A549 (cell line): ENCODE data around the gene USP22.

Source experiments
- CHD2 ChIP-seq: fragments of 150-350 bp; IDR thresholded peaks from 2 replicates; pipeline ENCODE4 v1.6.1; 2014; ENCODE audit warnings: low read length; ENCODE audit not compliant: partially characterized antibody
- EP300 ChIP-seq, 2 experiments: fragments of >200 bp; sonication (Bioruptor Twin); formaldehyde crosslinking; IDR thresholded peaks; 2 replicates in 1 of 2; 3 replicates in 1 of 2; pipeline ENCODE4 v1.6.1; 2016 to 2017
- HDAC2 ChIP-seq: fragments of 200-600 bp; sonication (generic); IDR thresholded peaks from 2 replicates; pipeline ENCODE4 v1.6.1; 2016
- MAFK ChIP-seq: fragments of 450-650 bp; IDR thresholded peaks from 2 replicates; pipeline ENCODE4 v1.6.1; 2014; ENCODE audit not compliant: partially characterized antibody
- NR3C1 ChIP-seq: fragments of >200 bp; sonication (Bioruptor Twin); formaldehyde crosslinking; IDR thresholded peaks from 3 replicates; pipeline ENCODE4 v1.6.1; 2017
- POLR2A ChIP-seq: IDR thresholded peaks from 2 replicates; pipeline ENCODE4 v1.6.1; 2012; ENCODE audit warnings: mild to moderate bottlenecking, low read length
- RFX5 ChIP-seq: fragments of 450-650 bp; IDR thresholded peaks from 2 replicates; pipeline ENCODE4 v1.7.1; 2014; ENCODE audit warnings: antibody characterized with exemption, mild to moderate bottlenecking, moderate library complexity
- RNF2 ChIP-seq: fragments of 200-600 bp; sonication (generic); IDR thresholded peaks from 2 replicates; pipeline ENCODE4 v1.6.1; 2016; ENCODE audit warnings: low read depth, mild to moderate bottlenecking, antibody characterized with exemption, moderate library complexity, borderline replicate concordance
- TF ChIP-seq, protein P1 (sequence below): fragments of >200 bp; sonication (Bioruptor Twin); formaldehyde crosslinking; IDR thresholded peaks from 3 replicates; pipeline ENCODE4 v1.5.1; 2016
- TF ChIP-seq, protein P2 (sequence below): fragments of 250-450 bp; sonication (Bioruptor Pico); IDR thresholded peaks from 2 replicates; pipeline ENCODE4 v1.5.0; 2020; ENCODE audit warnings: low read depth, mild to moderate bottlenecking, moderate library complexity
- TF ChIP-seq, protein P3 (sequence below): fragments of 450-650 bp; IDR thresholded peaks from 2 replicates; pipeline ENCODE4 v1.6.1; 2014; ENCODE audit warnings: antibody characterized with exemption
- TF ChIP-seq, protein P4 (sequence below): IDR thresholded peaks from 2 replicates; pipeline ENCODE4 v1.6.1; 2012

DNA sequence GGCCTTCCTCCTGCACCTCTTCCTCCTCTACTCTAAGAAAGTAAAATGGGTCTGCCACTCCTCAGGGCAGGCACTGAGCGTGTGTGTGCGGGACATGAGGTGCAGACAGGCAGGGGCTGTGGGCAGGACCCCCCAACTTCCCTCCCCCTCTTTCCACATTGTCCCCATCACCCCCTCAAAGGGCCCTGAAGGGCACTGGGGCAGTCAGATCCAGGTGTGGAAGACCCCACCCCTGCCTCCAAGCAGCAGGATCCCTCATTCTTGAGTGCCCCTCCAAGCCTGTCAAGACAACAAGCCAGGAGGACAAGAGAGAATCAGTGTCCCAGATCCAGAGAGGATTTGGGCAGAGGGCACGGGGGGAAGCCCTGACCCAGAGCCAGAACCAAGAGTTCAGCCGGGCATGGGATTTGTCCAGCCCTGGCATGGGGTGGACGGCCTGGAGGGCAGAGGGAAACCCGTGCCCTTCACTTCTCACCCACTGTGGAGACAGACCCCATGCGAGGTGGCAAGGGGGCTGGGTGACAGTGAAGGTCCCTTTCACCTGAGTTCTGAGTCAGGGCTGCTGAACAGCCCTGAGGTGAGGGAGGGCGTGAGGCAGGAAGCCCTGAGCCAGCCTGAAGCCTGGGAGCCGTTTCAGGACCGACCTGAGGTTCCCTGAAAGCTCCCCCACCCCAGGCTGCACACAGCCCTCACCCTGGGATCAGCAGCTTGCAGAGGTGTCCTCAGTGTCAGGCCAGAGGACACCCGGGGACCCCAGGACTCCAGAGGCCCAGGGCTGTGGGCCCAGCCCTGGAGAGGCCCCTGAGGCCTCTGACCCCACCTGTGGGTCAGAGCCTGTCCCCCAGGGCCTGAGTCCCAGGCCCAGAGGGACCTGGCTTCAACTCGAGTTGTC lies 45.8 kb downstream of the USP22 start:
- TF ChIP-seq CHD2 (no peak), MAFK (no peak), EP300 (IDR thresholded peaks at IDR 0.05) (no peak), RNF2 (no peak), POLR2A (no peak), NR3C1 (no peak), RFX5 (no peak), HDAC2 (no peak)
- TF ChIP-seq, protein P1, sequence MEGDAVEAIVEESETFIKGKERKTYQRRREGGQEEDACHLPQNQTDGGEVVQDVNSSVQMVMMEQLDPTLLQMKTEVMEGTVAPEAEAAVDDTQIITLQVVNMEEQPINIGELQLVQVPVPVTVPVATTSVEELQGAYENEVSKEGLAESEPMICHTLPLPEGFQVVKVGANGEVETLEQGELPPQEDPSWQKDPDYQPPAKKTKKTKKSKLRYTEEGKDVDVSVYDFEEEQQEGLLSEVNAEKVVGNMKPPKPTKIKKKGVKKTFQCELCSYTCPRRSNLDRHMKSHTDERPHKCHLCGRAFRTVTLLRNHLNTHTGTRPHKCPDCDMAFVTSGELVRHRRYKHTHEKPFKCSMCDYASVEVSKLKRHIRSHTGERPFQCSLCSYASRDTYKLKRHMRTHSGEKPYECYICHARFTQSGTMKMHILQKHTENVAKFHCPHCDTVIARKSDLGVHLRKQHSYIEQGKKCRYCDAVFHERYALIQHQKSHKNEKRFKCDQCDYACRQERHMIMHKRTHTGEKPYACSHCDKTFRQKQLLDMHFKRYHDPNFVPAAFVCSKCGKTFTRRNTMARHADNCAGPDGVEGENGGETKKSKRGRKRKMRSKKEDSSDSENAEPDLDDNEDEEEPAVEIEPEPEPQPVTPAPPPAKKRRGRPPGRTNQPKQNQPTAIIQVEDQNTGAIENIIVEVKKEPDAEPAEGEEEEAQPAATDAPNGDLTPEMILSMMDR, result no peak
- TF ChIP-seq, protein P2, sequence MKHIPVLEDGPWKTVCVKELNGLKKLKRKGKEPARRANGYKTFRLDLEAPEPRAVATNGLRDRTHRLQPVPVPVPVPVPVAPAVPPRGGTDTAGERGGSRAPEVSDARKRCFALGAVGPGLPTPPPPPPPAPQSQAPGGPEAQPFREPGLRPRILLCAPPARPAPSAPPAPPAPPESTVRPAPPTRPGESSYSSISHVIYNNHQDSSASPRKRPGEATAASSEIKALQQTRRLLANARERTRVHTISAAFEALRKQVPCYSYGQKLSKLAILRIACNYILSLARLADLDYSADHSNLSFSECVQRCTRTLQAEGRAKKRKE (CRISPR knock-in tag), result no peak
- TF ChIP-seq, protein P3, sequence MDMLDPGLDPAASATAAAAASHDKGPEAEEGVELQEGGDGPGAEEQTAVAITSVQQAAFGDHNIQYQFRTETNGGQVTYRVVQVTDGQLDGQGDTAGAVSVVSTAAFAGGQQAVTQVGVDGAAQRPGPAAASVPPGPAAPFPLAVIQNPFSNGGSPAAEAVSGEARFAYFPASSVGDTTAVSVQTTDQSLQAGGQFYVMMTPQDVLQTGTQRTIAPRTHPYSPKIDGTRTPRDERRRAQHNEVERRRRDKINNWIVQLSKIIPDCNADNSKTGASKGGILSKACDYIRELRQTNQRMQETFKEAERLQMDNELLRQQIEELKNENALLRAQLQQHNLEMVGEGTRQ, result no peak
- TF ChIP-seq, protein P4, sequence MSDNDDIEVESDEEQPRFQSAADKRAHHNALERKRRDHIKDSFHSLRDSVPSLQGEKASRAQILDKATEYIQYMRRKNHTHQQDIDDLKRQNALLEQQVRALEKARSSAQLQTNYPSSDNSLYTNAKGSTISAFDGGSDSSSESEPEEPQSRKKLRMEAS, result no peak
